Endothelial cell of umbilical vein (primary cell): Measurements from ENCODE around the gene GGT7. TPM values are rescaled to one million over a fixed set of nuclear protein-coding genes. Genes with fewer than 3 reads are reported as not detected.

Experiments
- BruUV-seq: library from RNA; stranded (reverse); fragments of 400-500 nt; replicated peaks from 2 replicates; lab custom pipeline; 2021; lab: Mats Ljungman, UMichigan
- CTCF ChIA-PET: fragments of 300-600, 350-600 bp; sonication (Branson Sonifier 250); formaldehyde crosslinking; loops from one replicate; lab custom pipeline; 2021; ENCODE audit warnings: antibody characterized with exemption, inconsistent platforms; lab: Charles Lee
- POLR2A ChIA-PET: fragments of 300-600, 350-600 bp; sonication (Branson Sonifier 250); formaldehyde crosslinking; loops from one replicate; lab custom pipeline; 2021; ENCODE audit warnings: antibody characterized with exemption, inconsistent platforms; lab: Charles Lee
- DNase-seq: peaks from one replicate; pipeline ENCODE4 v3.0.0-alpha.2; 2011; ENCODE audit warnings: low read depth, low spot score
- FAIRE-seq: peaks from 2 replicates; lab custom pipeline; 2011; peaks lifted over from hg19 to GRCh38; lab: Jason Lieb, UNC
- H2AFZ ChIP-seq: 2 replicates; pipeline ENCODE4 v1.6.0; 2012; ENCODE audit warnings: low read depth, low read length, control low read depth, inconsistent platforms
- H3K27ac ChIP-seq: 2 replicates; pipeline ENCODE4 v1.5.1; 2011; ENCODE audit warnings: low read depth, mild to moderate bottlenecking, control low read depth, low read length, moderate library complexity; ENCODE audit not compliant: insufficient read depth
- H3K27me3 ChIP-seq, 2 experiments: 2 replicates each; pipeline versions ENCODE4 v1.6.0 to v1.6.1; 2011; ENCODE audit warnings: low read length in 2 of 2, mixed read lengths in 1 of 2; ENCODE audit not compliant: control insufficient read depth in 2 of 2, insufficient read depth in 2 of 2
- H3K36me3 ChIP-seq, 2 experiments: 2 replicates in 1 of 2; 3 replicates in 1 of 2; pipeline ENCODE4 v1.5.1; 2011; ENCODE audit warnings: low read length in 2 of 2, mild to moderate bottlenecking in 1 of 2, moderate library complexity in 1 of 2; ENCODE audit not compliant: control insufficient read depth in 2 of 2, insufficient read depth in 2 of 2; ENCODE audit errors: extremely low read depth in 1 of 2
- H3K4me1 ChIP-seq: 3 replicates; pipeline ENCODE4 v1.5.1; 2011; ENCODE audit warnings: mild to moderate bottlenecking, low read length; ENCODE audit not compliant: control insufficient read depth, insufficient read depth; ENCODE audit errors: extremely low read depth
- H3K4me2 ChIP-seq: 2 replicates; pipeline ENCODE4 v1.6.1; 2011; ENCODE audit warnings: low read length, control low read depth, mixed read lengths; ENCODE audit not compliant: insufficient read depth
- H3K4me3 ChIP-seq, 3 experiments: fragments of 200-600 bp in 1 of 3; sonication (generic), shearing (Covaris generic) in 1 of 3; replicated peaks in 1 of 3; 2 replicates each; pipeline ENCODE4 v1.5.1; 2011 to 2016; ENCODE audit warnings: control low read depth in 3 of 3, low read length in 3 of 3, mild to moderate bottlenecking in 2 of 3, inconsistent platforms in 1 of 3, low read depth in 1 of 3, moderate library complexity in 1 of 3; ENCODE audit not compliant: insufficient read depth in 1 of 3
- H3K79me2 ChIP-seq: 2 replicates; pipeline ENCODE4 v1.6.0; 2012; ENCODE audit warnings: low read length, inconsistent platforms; ENCODE audit not compliant: control insufficient read depth, insufficient read depth
- H3K9ac ChIP-seq: replicated peaks from 2 replicates; pipeline ENCODE3; 2011; ENCODE audit warnings: low read length, control low read depth; ENCODE audit not compliant: insufficient read depth; ENCODE audit errors: extremely low read depth
- H3K9me1 ChIP-seq: replicated peaks from 3 replicates; pipeline ENCODE4 v1.6.0; 2011; ENCODE audit warnings: mild to moderate bottlenecking, low read length; ENCODE audit not compliant: control insufficient read depth, insufficient read depth; ENCODE audit errors: extremely low read depth
- H3K9me3 ChIP-seq: replicated peaks from 2 replicates; pipeline ENCODE4 v1.5.1; 2012; ENCODE audit warnings: low read length, inconsistent platforms; ENCODE audit not compliant: control insufficient read depth, insufficient read depth
- H4K20me1 ChIP-seq: replicated peaks from 2 replicates; pipeline ENCODE3; 2011; ENCODE audit warnings: mild to moderate bottlenecking, low read length; ENCODE audit not compliant: control insufficient read depth, insufficient read depth; ENCODE audit errors: extremely low read depth
- CTCF ChIP-seq, 2 donors: IDR thresholded peaks; 1 replicate in 1 of 2; 2 replicates in 1 of 2; pipeline ENCODE4 v1.5.1; 2011; ENCODE audit warnings: low read length in 2 of 2, mild to moderate bottlenecking in 2 of 2, moderate library complexity in 2 of 2, control low read depth in 1 of 2, inconsistent platforms in 1 of 2, low read depth in 1 of 2; ENCODE audit not compliant: insufficient read depth in 1 of 2; ENCODE audit errors: extremely low read depth in 1 of 2
- EZH2 ChIP-seq: IDR thresholded peaks from 2 replicates; pipeline ENCODE4 v1.6.1; 2012; ENCODE audit warnings: borderline replicate concordance, low read depth, mild to moderate bottlenecking, moderate library complexity, low read length, inconsistent platforms; ENCODE audit not compliant: severe bottlenecking
- FOS ChIP-seq: IDR thresholded peaks from 2 replicates; pipeline ENCODE4 v1.6.1; 2011; ENCODE audit warnings: mild to moderate bottlenecking, low read length, moderate library complexity, borderline replicate concordance; ENCODE audit not compliant: insufficient read depth
- JUN ChIP-seq: IDR thresholded peaks from 2 replicates; pipeline ENCODE4 v1.6.1; 2011; ENCODE audit warnings: borderline replicate concordance, low read depth; ENCODE audit not compliant: insufficient read length, insufficient read depth
- MAX ChIP-seq: IDR thresholded peaks from 2 replicates; pipeline ENCODE4 v1.6.1; 2011; ENCODE audit not compliant: insufficient read depth, insufficient read length
- POLR2A ChIP-seq: IDR thresholded peaks from 2 replicates; pipeline ENCODE4 v1.6.1; 2012; ENCODE audit warnings: low read depth, mild to moderate bottlenecking, control low read depth, low read length
- POLR2AphosphoS5 ChIP-seq: IDR thresholded peaks from 2 replicates; pipeline ENCODE4 v1.6.1; 2012; ENCODE audit warnings: low read depth, mild to moderate bottlenecking, control low read depth, low read length, moderate library complexity; ENCODE audit not compliant: insufficient read depth
- dilution Hi-C: fragments of 300-500 bp; cut with MboI; formaldehyde crosslinking; loops from one replicate; pipeline ENCODE4 v1.15.0; 2019; ENCODE audit warnings: low sequenced_read_pairs; ENCODE audit not compliant: extremely low pct_ligation_motif_present
- intact Hi-C: fragments of 100-400 bp; cut with micrococcal nuclease; formaldehyde crosslinking; loops from one replicate; pipeline ENCODE4 v1.10.0; 2022
- polyA plus RNA-seq, 4 experiments: library from polyadenylated mRNA; depleted of rRNA in 3 of 4; stranded (reverse) in 3 of 4; unstranded in 1 of 4; fragments of >200 nt; gene quantifications; 2 replicates each; pipeline versions ENCODE4 v1.2.1 to v1.2.3, GENCODE V29; 2011 to 2012; ENCODE audit warnings: missing spikeins in 1 of 4
- total RNA-seq: library from RNA; stranded (reverse); gene quantifications from 2 replicates; pipeline ENCODE4 v1.2.3, GENCODE V29; 2021

Gene GGT7
- total and polyA plus RNA-seq, 2 donors (not counting 3 experiments of a cell fraction or from before 2014, with no cell fraction given), result 4.1 to 5.0 TPM

GRCh38 chr20:34842143-34842542 is 30.5 kb downstream of the GGT7 start:
- Histone ChIP-seq H3K4me2 (no peak overlapping the region), H3K4me3 (no peak overlapping the region), H3K36me3 (no peaks in the 10 kb centered on the region), H3K79me2 (no peaks in the 10 kb centered on the region), H3K9me1 (no peaks in the 10 kb centered on the region), H3K9ac (no peak overlapping the region), H2AFZ (no peak overlapping the region), H3K9me3 (no peaks in the 10 kb centered on the region), H3K27ac (no peak overlapping the region), H3K27me3 (peaks cover 8 to 13% of the 10 kb centered on the region in 2 experiments), H3K4me1 (no peaks in the 10 kb centered on the region), H4K20me1 (no peaks in the 10 kb centered on the region)
- DNase-seq (no peak), FAIRE-seq (no peak)
- no peak for TF ChIP-seq FOS
- ChIA-PET CTCF (no interaction called here), POLR2A (no interaction called here)
- intact Hi-C loops (no loop called here), dilution Hi-C loops (loop anchor here (25.0 kb wide), 1 partner anchor 420 kb away; no protein-coding TSS in a partner anchor)
- no TSS peak for BruUV-seq

- Histone ChIP-seq H3K4me2 (no peak overlapping the region), H3K9me1 (no peaks in the 10 kb centered on the region), H3K27ac (no peak overlapping the region), H2AFZ (no peak overlapping the region), H4K20me1 (no peaks in the 10 kb centered on the region), H3K36me3 (no peaks in the 10 kb centered on the region), H3K4me1 (peaks cover 2% of the 10 kb centered on the region), H3K9ac (no peak overlapping the region), H3K9me3 (no peaks in the 10 kb centered on the region), H3K79me2 (no peaks in the 10 kb centered on the region), H3K27me3 (peaks cover 16 to 25% of the 10 kb centered on the region in 2 experiments), H3K4me3 (no peak overlapping the region)
- FAIRE-seq (peak; percentile 75), DNase-seq (peak; percentile 50)
- CTCF ChIA-PET, result interaction anchor here (0.9 to 2.1 kb wide), 7 partner anchors 30 to 468 kb away, joined by 3 to 8 read pairs (median 4); partner anchors contain the start of genes GSS and MYH7B
- intact Hi-C loops (loop anchor here (1.0 to 5.0 kb wide), 4 partner anchors 123 to 435 kb away; partner anchors contain the start of genes GSS, MYH7B and TRPC4AP), dilution Hi-C loops (loop anchor here (25.0 kb wide), 1 partner anchor 428 kb away; no protein-coding TSS in a partner anchor)
- no TSS peak for BruUV-seq
- POLR2A ChIA-PET, result no interaction called here
- TF ChIP-seq POLR2AphosphoS5 (no peak), EZH2 (no peak), POLR2A (no peak), MAX (no peak), JUN (no peak), CTCF (IDR thresholded peaks at IDR 0.05; ENCODE audit: extremely low read depth in 1 of 2, insufficient read depth in 1 of 2, low read depth in 1 of 2, low read length in 2 of 2) (peak in 1 of 2 donors; percentile 18)
These were observed 38.2 kb downstream of the GGT7 start for GRCh38 chr20:34834459-34834893.
